ENCODE data around the gene NTN1.

Gene NTN1

DNA sequence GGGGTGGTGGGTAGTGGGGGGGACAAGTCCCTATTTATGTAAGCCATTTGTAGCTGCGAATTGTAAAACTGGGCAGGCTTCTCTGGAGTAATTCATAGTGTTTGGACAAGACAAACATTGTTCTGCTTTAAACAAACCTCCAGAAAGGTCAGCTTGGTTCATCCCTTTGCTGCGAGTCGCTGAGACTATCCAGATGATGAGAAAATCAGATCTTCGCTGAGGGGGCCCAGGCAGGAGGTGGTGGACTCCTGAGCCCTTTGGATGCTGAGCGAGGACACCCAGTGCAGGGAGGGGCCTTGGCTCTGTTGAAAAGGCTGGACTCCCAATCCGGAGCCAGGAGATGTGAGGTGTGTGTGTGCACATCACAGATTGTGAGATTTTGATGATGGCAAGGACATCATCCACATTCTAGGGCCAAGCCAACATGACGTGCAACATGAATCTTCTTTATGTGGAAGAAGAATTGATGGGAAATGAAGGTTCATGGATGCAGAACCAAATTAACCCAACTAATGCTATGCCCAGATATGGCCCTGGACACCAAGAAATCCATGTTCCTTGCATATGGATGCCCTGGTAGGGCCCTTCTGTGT lies 15.0 kb upstream of the NTN1 start:
- no peak for DNase-seq

DNA sequence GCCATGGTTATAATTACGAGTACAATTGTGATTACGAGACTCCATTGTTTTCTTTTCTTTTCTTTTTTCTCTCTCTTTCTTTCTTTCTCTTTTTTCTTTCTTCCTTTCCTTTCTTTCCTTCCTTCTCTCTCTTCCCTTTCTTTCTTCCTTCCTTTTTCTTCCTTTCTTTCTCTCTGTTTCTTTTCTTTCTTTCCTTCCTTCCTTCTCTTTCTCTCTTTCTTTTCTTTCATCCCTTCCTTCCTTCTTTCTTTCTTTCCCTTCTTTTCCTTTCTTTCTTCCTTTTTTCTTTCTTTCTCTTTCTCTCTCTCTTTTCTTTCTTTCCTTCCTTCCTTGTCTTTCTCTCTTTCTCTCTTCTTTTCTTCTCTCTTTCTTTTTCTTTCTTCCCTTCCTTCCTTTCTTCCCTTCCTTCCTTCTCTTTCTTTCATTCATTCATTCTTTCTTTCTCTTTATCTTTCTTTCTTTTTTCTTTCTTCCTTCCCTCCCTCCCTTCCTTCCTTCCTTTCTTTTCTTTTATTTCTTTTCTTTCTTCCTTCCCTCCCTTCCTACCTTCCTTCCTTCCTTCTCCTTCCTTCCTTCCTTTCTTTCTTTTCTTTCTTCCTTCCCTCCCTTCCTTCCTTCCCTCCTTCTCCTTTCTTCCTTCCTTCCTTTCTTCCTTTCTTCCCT lies 14.1 kb upstream of the NTN1 start:
- DNase-seq = no peak

GRCh38 chr17:9009096-9009495 lies 12.2 kb upstream of the NTN1 start:
- DNase-seq = no peak

GRCh38 chr17:9009737-9010136 lies 11.6 kb upstream of the NTN1 start:
- DNase-seq = no peak

GRCh38 chr17:9011001-9011400 lies 10.3 kb upstream of the NTN1 start:
- DNase-seq = no peak

DNA sequence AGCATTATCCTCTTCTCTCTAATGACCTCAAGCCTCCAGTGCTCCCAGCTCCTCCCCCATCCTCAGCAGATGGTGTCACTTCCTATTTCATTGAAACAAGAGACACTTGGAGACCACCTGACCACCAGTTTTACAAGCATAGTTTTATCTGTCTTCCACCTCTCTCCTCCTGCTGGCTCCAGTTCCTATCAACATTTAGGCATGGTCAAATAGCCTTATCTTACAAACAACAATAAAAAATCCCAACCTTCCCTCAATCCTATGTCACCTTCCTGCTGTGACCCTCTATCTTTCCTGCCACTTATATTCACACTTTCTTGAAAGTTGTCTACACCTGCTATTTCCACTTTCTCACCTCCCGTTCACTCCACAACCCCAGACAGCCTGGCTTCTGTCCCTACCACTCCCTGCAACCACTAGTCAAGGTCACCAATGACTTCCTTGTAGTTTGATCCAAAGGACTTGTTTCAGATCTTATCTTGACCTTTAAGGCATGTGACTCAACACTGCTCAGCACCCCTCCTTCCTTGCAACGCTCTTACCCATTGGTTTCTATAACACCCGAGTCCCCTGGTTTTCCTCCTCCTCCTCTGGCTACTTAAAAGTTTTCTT lies 4.3 kb upstream of the NTN1 start:
- no peak for DNase-seq

GRCh38 chr17:9018726-9019125 lies 2.6 kb upstream of the NTN1 start:
- no peak for DNase-seq

GRCh38 chr17:9020096-9020823 lies 1.1 kb upstream of the NTN1 start:
- no peak for DNase-seq

DNA sequence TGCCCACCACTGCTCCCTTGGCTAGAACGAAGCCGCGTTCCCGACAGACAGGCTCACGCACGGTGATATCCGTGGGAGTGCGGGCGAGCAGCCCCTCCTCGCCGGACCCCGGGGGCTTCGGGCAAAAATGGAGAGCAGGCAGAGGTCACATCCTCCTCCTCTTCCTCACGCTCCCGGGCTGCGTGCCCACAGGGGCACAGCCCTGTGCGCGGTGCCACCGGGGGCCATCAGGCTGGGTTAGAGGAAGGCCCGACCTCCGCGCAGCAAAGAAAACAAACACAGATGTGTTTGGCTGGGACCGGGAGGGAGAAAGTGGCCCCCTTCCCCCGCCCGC lies 519 bp upstream of the NTN1 start:
- no peak for DNase-seq

GRCh38 chr17:9021992-9022572 lies 772 bp downstream of the NTN1 start:
- DNase-seq = no peak

DNA sequence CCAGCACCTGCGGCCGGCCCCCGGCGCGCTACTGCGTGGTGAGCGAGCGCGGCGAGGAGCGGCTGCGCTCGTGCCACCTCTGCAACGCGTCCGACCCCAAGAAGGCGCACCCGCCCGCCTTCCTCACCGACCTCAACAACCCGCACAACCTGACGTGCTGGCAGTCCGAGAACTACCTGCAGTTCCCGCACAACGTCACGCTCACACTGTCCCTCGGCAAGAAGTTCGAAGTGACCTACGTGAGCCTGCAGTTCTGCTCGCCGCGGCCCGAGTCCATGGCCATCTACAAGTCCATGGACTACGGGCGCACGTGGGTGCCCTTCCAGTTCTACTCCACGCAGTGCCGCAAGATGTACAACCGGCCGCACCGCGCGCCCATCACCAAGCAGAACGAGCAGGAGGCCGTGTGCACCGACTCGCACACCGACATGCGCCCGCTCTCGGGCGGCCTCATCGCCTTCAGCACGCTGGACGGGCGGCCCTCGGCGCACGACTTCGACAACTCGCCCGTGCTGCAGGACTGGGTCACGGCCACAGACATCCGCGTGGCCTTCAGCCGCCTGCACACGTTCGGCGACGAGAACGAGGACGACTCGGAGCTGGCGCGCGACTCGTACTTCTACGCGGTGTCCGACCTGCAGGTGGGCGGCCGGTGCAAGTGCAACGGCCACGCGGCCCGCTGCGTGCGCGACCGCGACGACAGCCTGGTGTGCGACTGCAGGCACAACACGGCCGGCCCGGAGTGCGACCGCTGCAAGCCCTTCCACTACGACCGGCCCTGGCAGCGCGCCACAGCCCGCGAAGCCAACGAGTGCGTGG lies 1.5 kb downstream of the NTN1 start:
- no peak for DNase-seq

DNA sequence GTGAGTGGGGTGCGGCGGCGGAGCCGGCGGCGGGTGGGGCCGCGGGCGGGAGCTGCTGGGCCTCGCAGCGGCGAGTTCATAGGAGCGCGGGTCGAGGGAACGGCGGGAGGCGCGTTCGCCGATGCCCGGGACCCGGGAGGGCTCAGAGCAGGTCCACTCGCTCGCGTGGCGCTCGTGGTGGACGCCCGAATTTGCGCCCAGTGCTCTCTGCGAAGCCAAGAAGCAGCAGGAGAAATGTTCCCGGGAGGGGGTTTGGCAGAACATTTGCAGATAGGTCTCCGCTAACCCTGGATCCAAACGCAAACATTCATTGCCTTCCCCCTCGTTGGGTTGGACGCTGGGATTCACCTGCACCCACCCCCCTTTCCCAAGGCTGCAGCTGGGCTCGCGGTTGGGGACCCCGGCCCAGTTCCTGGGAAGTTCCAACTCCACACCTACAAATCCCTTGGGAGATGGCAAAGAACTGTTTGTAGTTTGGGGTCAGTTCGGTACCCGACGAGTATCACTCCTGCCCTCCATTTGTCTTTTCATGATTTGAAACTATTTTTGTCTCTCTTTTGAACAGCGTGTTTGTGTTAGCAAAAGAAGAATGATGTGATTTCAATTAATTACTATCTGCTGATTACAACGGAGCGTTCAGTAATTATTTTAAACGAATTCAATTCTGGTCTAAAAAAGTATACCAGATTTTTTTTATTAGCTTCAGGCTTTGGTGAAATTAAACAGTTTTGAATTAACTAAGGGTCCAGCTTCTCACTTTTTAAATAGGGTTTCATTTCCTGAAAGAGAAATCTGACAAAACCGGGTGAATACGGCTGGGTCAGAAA lies 2.3 kb downstream of the NTN1 start:
- DNase-seq = no peak

DNA sequence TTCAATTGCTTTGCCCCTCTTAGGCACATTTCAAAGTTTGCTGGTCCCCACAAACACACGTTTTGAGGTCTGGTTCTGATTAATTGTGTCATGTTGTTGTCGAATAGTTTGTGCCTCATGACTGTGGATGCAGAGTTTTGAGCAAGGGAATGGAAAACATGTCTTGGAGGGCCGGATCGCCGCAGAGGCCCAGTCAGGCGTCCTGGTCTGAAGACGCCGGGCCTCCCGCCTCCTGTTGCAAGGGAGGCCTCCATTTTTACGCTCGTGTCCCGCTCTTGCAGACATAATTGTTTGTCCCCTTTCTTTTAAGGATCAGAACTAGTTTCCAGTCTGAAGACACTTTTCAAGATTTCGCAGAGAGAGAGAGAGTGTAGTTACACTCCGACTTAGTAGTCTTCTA lies 3.2 kb downstream of the NTN1 start:
- DNase-seq = no peak

- no peak for DNase-seq
Measured at GRCh38 chr17:9026741-9027140, 5.4 kb downstream of the NTN1 start.

GRCh38 chr17:9028202-9028987 lies 7.1 kb downstream of the NTN1 start:
- no peak for DNase-seq

DNA sequence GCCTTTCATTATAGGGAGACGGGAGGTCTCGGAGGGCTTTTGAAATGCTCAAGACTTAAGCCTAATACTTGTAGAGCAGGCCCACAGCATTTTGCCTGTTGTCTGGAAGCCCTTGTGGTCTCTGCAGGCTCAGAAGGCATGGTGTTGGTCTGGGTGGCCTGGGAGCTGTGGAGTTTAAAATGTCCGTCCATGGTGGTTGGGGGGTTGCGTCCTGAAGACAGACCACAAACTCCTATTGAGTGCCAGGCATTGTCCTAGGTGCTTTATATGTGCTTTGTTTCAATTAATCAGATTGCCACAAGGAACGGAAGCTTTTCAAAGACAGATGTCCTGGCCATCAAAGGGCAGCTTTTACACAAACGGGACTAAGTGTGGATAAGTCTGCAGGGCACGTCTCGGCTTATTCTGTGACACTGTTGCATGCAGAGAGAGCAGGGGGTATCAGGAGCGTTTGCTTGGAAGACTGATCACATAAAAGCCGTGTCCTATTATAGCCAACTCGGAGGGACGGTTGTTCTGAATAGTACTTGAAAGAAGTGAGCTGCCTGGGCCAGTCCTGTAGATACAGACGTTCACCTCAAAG lies 7.8 kb downstream of the NTN1 start:
- no peak for DNase-seq

DNA sequence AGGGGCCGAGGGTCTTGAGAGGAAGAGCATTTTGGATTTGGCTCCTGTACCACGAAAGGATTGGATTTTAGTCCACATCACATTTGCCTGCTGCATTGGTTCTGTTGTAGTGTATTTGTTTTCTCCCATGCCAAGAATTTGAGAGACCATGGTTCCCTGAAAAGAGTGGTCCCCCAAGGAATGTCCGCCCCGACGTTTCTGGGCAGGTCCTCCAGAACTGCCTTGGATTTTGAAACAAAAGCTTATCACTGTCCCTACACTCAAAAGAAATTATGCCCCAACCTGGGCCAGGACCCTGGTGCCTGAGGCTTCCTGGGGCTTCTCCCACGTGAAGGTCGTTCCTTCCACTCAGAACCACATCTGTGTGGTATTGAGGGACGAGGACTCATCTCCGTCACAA lies 10.8 kb downstream of the NTN1 start:
- no peak for DNase-seq

- no peak for DNase-seq
Measured at GRCh38 chr17:9032583-9032982, 11.3 kb downstream of the NTN1 start.

GRCh38 chr17:9035249-9035648 lies 13.9 kb downstream of the NTN1 start:
- no peak for DNase-seq

DNA sequence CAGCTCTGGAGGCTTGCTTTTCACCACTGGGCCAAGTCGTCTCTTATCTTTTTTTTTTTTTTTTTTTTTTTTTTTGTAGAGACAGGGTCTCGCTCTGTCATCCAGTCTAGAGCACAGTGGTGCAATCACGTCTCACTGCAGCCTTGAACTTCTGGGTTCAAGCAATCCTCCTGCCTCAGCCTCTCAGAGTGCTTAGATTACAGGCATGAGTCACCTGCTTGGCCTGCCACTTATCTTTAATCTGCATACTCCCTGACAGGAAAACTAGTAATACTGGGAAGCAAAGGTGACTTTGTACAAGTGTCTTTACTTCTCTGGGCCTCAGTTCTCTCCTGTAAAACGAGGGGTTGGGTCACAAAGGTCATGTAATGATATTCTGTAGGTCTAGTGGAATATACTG lies 15.0 kb downstream of the NTN1 start:
- DNase-seq = no peak

- DNase-seq = no peak
Measured at GRCh38 chr17:9037736-9038135, 16.4 kb downstream of the NTN1 start.
